Mesenchymal stem cell (in vitro differentiated cells and primary cell): ENCODE measurements around the gene CEP55.

ENCODE experiments used
- DNase-seq: peaks from one replicate; pipeline ENCODE4 v3.0.0-alpha.2; 2013
- H2AFZ ChIP-seq: one replicate; pipeline ENCODE4 v1.6.1; 2013; ENCODE audit warnings: low read depth, mild to moderate bottlenecking, control low read depth, inconsistent platforms, low read length, moderate library complexity
- H2AK5ac ChIP-seq: 2 replicates; pipeline ENCODE4 v1.6.1; 2013; ENCODE audit warnings: low read length, moderate library complexity, mild to moderate bottlenecking, inconsistent platforms; ENCODE audit not compliant: severe bottlenecking
- H2BK120ac ChIP-seq: one replicate; pipeline ENCODE4 v1.6.1; 2013; ENCODE audit warnings: low read depth, mild to moderate bottlenecking, inconsistent platforms, low read length, moderate library complexity
- H2BK12ac ChIP-seq, 2 experiments: one replicate each; pipeline ENCODE4 v1.6.1; 2013; ENCODE audit warnings: inconsistent platforms in 2 of 2, low read length in 2 of 2, mild to moderate bottlenecking in 2 of 2, moderate library complexity in 2 of 2, control low read depth in 1 of 2
- H2BK15ac ChIP-seq: one replicate; pipeline ENCODE4 v1.6.1; 2013; ENCODE audit warnings: mild to moderate bottlenecking, low read depth, inconsistent platforms; ENCODE audit not compliant: poor library complexity, severe bottlenecking
- H2BK5ac ChIP-seq: 2 replicates; pipeline ENCODE4 v1.6.1; 2013; ENCODE audit warnings: low read depth, mild to moderate bottlenecking, low read length, control low read depth, inconsistent platforms; ENCODE audit not compliant: poor library complexity, severe bottlenecking
- H3K14ac ChIP-seq, 2 experiments: one replicate each; pipeline ENCODE4 v1.6.1; 2013; ENCODE audit warnings: inconsistent platforms in 2 of 2, low read length in 2 of 2, control low read depth in 1 of 2, mild to moderate bottlenecking in 1 of 2, moderate library complexity in 1 of 2
- H3K18ac ChIP-seq, 2 experiments: one replicate each; pipeline ENCODE4 v1.6.1; 2013; ENCODE audit warnings: inconsistent platforms in 2 of 2, low read length in 2 of 2, control low read depth in 1 of 2, low read depth in 1 of 2, mild to moderate bottlenecking in 1 of 2
- H3K23ac ChIP-seq, 2 experiments: one replicate each; pipeline ENCODE4 v1.6.1; 2013; ENCODE audit warnings: inconsistent platforms in 2 of 2, low read length in 2 of 2, mild to moderate bottlenecking in 2 of 2, moderate library complexity in 2 of 2, control low read depth in 1 of 2
- H3K27ac ChIP-seq: 2 replicates; pipeline ENCODE4 v1.5.1; 2013; ENCODE audit warnings: mild to moderate bottlenecking, moderate library complexity, low read length, control low read depth, inconsistent platforms; ENCODE audit not compliant: poor library complexity, severe bottlenecking
- H3K27me3 ChIP-seq, 2 experiments: 2 replicates each; pipeline versions ENCODE4 v1.6.1 to v1.7.0; 2013; ENCODE audit warnings: low read length in 2 of 2, mild to moderate bottlenecking in 2 of 2, moderate library complexity in 2 of 2, control low read depth in 1 of 2, inconsistent platforms in 1 of 2; ENCODE audit not compliant: control insufficient read depth in 1 of 2, insufficient read depth in 1 of 2
- H3K36me3 ChIP-seq, 2 experiments: 2 replicates each; pipeline versions ENCODE4 v1.6.1 to v1.7.0; 2013; ENCODE audit warnings: low read length in 2 of 2, control low read depth in 1 of 2, inconsistent platforms in 1 of 2, low read depth in 1 of 2, mild to moderate bottlenecking in 1 of 2; ENCODE audit not compliant: insufficient read depth in 2 of 2, control insufficient read depth in 1 of 2
- H3K4ac ChIP-seq, 2 experiments: one replicate each; pipeline ENCODE4 v1.6.1; 2013; ENCODE audit warnings: inconsistent platforms in 2 of 2, low read length in 2 of 2, mild to moderate bottlenecking in 2 of 2, moderate library complexity in 2 of 2, control low read depth in 1 of 2, low read depth in 1 of 2
- H3K4me1 ChIP-seq: 2 replicates; pipeline ENCODE4 v1.6.1; 2013; ENCODE audit warnings: low read depth, low read length, control low read depth; ENCODE audit not compliant: control insufficient read depth, insufficient read depth
- H3K4me2 ChIP-seq: 2 replicates; pipeline ENCODE4 v1.6.1; 2013; ENCODE audit warnings: low read length, mild to moderate bottlenecking, inconsistent platforms; ENCODE audit not compliant: poor library complexity, severe bottlenecking
- H3K4me3 ChIP-seq, 2 experiments: 2 replicates each; pipeline versions ENCODE4 v1.5.1 to v1.7.0; 2013; ENCODE audit warnings: low read length in 2 of 2, mild to moderate bottlenecking in 2 of 2, control low read depth in 1 of 2, low read depth in 1 of 2; ENCODE audit not compliant: insufficient read depth in 1 of 2
- H3K79me1 ChIP-seq: replicated peaks from 2 replicates; pipeline ENCODE4 v1.6.1; 2013; ENCODE audit warnings: mild to moderate bottlenecking, control low read depth, low read length, inconsistent platforms; ENCODE audit not compliant: poor library complexity, severe bottlenecking
- H3K9ac ChIP-seq: 2 replicates; pipeline ENCODE4 v1.7.0; 2013; ENCODE audit warnings: mild to moderate bottlenecking, low read length, moderate library complexity
- H3K9me3 ChIP-seq: 2 replicates; pipeline ENCODE4 v1.7.0; 2013; ENCODE audit warnings: mild to moderate bottlenecking, low read length; ENCODE audit not compliant: control insufficient read depth
- H4K8ac ChIP-seq: one replicate; pipeline ENCODE4 v1.6.1; 2013; ENCODE audit warnings: inconsistent platforms, mild to moderate bottlenecking, low read length, moderate library complexity
- H4K91ac ChIP-seq: one replicate; pipeline ENCODE4 v1.6.1; 2013; ENCODE audit warnings: mild to moderate bottlenecking, low read length, inconsistent platforms
- WGBS: methylation state at CpG from one replicate; pipeline ENCODE4 v1.1.7; 2013; ENCODE audit warnings: mixed read lengths; 5-methylcytosine and 5-hydroxymethylcytosine counted together

The CEP55 gene

DNA sequence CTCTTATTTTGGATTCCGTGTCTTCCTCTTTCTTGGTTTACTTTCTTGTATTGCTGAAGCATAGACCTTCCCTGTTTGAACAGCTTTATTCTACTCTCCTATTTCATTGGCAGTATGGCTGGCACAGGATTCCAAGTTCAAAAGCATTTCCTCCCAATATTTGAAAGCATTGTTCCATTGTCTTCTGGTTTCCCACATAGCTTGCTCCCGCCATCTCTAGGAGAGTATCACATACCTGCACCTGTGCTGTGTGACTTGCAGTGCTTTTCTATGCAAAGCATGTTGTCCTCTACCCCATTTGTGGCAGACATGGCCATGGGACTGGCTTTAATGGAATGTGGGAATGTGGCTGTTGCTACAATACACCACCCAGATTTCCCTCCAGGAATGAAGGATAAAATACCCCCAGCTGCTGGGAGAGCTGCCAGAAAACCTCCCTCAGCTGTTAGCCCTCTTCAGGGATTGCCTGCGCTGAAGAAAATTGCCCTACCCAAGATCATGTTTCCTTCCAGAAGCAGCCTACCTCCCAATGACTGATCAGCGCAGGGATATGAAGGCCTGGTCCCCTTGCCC is 7.4 kb upstream of the CEP55 start:
- no peaks in the 10 kb centered on the region for H3K4me1 ChIP-seq
- no peak overlapping the region for H4K91ac ChIP-seq
- H2AK5ac ChIP-seq, result no peak overlapping the region
- H3K18ac ChIP-seq, result no peak overlapping the region
- H3K4me2 ChIP-seq, result no peak overlapping the region
- H2BK120ac ChIP-seq, result no peak overlapping the region
- DNase-seq, result no peak
- no peaks in the 10 kb centered on the region for H3K79me1 ChIP-seq
- H3K4me3 ChIP-seq, result no peak overlapping the region
- H4K8ac ChIP-seq, result no peak overlapping the region
- H2BK15ac ChIP-seq, result no peak overlapping the region
- no peak overlapping the region for H3K23ac ChIP-seq
- H3K9ac ChIP-seq, result no peak overlapping the region
- H3K27me3 ChIP-seq, result no peaks in the 10 kb centered on the region
- no peaks in the 10 kb centered on the region for H3K9me3 ChIP-seq
- H2BK5ac ChIP-seq, result no peak overlapping the region
- no peak overlapping the region for H3K4ac ChIP-seq
- 97% methylated on average over 4 of the region's 4 CpGs for WGBS
- no peak overlapping the region for H3K27ac ChIP-seq
- H3K14ac ChIP-seq, result no peak overlapping the region
- no peaks in the 10 kb centered on the region for H3K36me3 ChIP-seq
- H2AFZ ChIP-seq, result no peak overlapping the region
- no peak overlapping the region for H2BK12ac ChIP-seq

DNA sequence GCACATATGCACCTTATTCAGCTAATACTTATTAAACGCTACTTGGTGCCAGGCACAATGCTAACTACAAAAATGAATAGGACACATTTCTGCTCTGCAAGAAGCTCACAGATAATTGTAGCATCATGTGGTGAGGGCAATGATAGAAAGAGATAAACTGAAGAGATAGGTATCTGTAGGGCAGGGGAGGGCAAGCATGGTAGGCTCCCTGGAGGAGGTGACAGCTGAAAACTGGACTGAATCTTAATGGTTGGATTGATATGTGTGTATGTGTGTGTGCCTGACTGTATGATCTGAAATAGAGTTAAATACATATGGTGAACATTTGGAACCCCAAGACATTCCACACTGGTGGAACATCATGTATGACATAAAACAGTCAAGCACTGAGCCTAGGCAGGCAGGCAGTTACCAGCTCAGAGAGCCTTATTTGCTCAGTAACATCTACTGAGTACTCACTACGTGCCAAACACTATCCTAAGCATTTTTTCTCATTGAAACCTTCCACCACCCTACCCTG is 4.8 kb upstream of the CEP55 start:
- H4K8ac ChIP-seq, result no peak overlapping the region
- no peak overlapping the region for H3K14ac ChIP-seq
- H2BK12ac ChIP-seq, result no peak overlapping the region
- H4K91ac ChIP-seq, result no peak overlapping the region
- no peak overlapping the region for H3K23ac ChIP-seq
- no peak overlapping the region for H2AK5ac ChIP-seq
- WGBS, result 71% methylated on average over 2 of the region's 2 CpGs
- no peaks in the 10 kb centered on the region for H3K36me3 ChIP-seq
- H3K4ac ChIP-seq, result no peak overlapping the region
- H3K9me3 ChIP-seq, result no peaks in the 10 kb centered on the region
- no peak overlapping the region for H3K27ac ChIP-seq
- peaks cover 2% of the 10 kb centered on the region for H3K79me1 ChIP-seq
- H3K4me2 ChIP-seq, result no peak overlapping the region
- no peak overlapping the region for H2BK120ac ChIP-seq
- H2AFZ ChIP-seq, result no peak overlapping the region
- H3K27me3 ChIP-seq, result no peaks in the 10 kb centered on the region
- H3K9ac ChIP-seq, result no peak overlapping the region
- no peak overlapping the region for H2BK5ac ChIP-seq
- no peaks in the 10 kb centered on the region for H3K4me1 ChIP-seq
- H2BK15ac ChIP-seq, result no peak overlapping the region
- H3K18ac ChIP-seq, result no peak overlapping the region
- H3K4me3 ChIP-seq, result no peak overlapping the region
- DNase-seq, result no peak

DNA sequence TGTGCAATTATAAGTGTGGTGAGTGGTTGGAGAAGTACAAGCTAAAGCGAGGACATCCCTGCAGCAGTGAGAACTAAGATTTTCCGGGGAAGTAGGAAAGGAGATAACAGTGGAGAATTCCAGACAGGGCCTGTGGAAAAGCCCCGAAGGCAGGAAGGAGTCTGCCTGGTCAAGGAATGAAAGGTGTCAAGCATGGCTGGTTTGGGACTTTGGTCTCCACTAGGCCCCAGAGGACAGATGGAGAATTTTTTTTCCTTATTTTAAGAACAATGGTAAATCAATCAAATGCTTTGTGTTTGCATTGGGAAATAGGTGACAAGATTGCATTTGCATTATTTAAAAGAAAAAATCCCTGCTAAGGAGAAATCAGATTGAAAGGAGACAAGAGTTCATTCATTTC is 3.2 kb upstream of the CEP55 start:
- 52% methylated on average over 3 of the region's 3 CpGs for WGBS
- Histone ChIP-seq H3K27ac (no peak overlapping the region), H3K4ac (no peak overlapping the region)

DNA sequence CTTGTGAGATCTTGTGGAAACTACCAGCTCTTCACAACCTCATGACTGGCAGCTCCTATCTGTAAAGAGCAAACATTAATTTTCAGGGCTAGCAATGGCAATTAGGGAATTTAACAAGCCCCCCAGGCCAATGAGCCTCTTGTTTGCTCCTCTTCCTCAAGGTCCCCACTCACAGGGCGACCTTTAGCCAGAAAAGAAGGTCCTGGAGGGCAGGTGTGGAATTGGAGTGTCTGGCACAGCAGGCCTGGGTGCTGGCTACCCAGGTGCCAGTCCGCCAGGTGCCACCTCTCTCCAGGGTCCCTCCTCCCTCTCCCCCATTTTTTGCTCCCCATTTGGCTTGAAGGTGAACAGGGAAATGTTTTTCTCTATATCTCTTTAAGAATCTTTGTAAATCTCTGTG is 1.9 kb upstream of the CEP55 start:
- H3K4ac ChIP-seq, result no peak overlapping the region
- H2BK12ac ChIP-seq, result no peak overlapping the region
- H2BK5ac ChIP-seq, result no peak overlapping the region
- no peak for DNase-seq
- H3K79me1 ChIP-seq, result peaks cover 3% of the 10 kb centered on the region
- H2BK120ac ChIP-seq, result no peak overlapping the region
- peak overlapping the region; percentile 49 for H2AK5ac ChIP-seq
- H3K9ac ChIP-seq, result no peak overlapping the region
- H2AFZ ChIP-seq, result no peak overlapping the region
- WGBS, result no CpG with 5 or more reads among the region's 2 CpGs
- H2BK15ac ChIP-seq, result no peak overlapping the region
- H3K9me3 ChIP-seq, result no peaks in the 10 kb centered on the region
- no peak overlapping the region for H3K18ac ChIP-seq
- H3K4me1 ChIP-seq, result no peaks in the 10 kb centered on the region
- H3K23ac ChIP-seq, result no peak overlapping the region
- no peak overlapping the region for H3K14ac ChIP-seq
- no peak overlapping the region for H3K4me3 ChIP-seq
- no peaks in the 10 kb centered on the region for H3K36me3 ChIP-seq
- no peaks in the 10 kb centered on the region for H3K27me3 ChIP-seq
- H4K91ac ChIP-seq, result no peak overlapping the region
- no peak overlapping the region for H4K8ac ChIP-seq
- no peak overlapping the region for H3K27ac ChIP-seq
- H3K4me2 ChIP-seq, result no peak overlapping the region

More for the DNA sequence above, 3.2 kb upstream of the CEP55 start:
- Histone ChIP-seq H2BK15ac (no peak overlapping the region), H3K9ac (no peak overlapping the region), H3K18ac (no peak overlapping the region), H3K14ac (no peak overlapping the region), H3K9me3 (no peaks in the 10 kb centered on the region), H4K91ac (no peak overlapping the region), H3K23ac (no peak overlapping the region), H2BK5ac (no peak overlapping the region), H2AK5ac (no peak overlapping the region), H3K4me2 (no peak overlapping the region), H3K4me1 (no peaks in the 10 kb centered on the region), H3K27me3 (no peaks in the 10 kb centered on the region), H2AFZ (no peak overlapping the region), H3K4me3 (no peak overlapping the region), H3K36me3 (no peaks in the 10 kb centered on the region), H2BK120ac (no peak overlapping the region), H2BK12ac (no peak overlapping the region), H4K8ac (no peak overlapping the region), H3K79me1 (peaks cover 3% of the 10 kb centered on the region)
- DNase-seq, result no peak
